Articular chondrocyte of knee joint (primary cell): ENCODE results near the gene EFNA5. TPM values are rescaled to one million over a fixed set of nuclear protein-coding genes. Genes with fewer than 3 reads are reported as not detected.

Source experiments
- total RNA-seq: library from RNA; depleted of rRNA; stranded (reverse); fragments of >200 nt; gene quantifications from 2 replicates; pipeline ENCODE4 v1.2.3, GENCODE V29; 2012

EFNA5 gene
- total RNA-seq, result 20.1 and 22.1 TPM in 2 replicates

GRCh38 chr5:107670932-107671741 is at the start of gene EFNA5:
Gene EFNA5 (minus strand): TSS chr5:107670937.

